ENCODE results near the gene TULP4. TPM values are rescaled to one million over a fixed set of nuclear protein-coding genes. Genes with fewer than 3 reads are reported as not detected.

The TULP4 gene
- total RNA-seq, 1 experiment from 2014 or later, result 52.8 TPM

- TF ChIP-seq MAX (CRISPR knock-in tag; IDR thresholded peaks at IDR 0.05) (no peak), FOXK1 (CRISPR knock-in tag; IDR thresholded peaks at IDR 0.05) (no peak)
Measured at GRCh38 chr6:158480989-158481388, 168.7 kb downstream of the TULP4 start (continued).

GRCh38 chr6:158481690-158482473, 169.6 kb downstream of the TULP4 start:
- H3K27ac Mint-ChIP-seq, result 0 out of 2 replicates have a peak overlapping the region, but pooled peaks have one; percentile 30
- ChIA-PET POLR2A (no interaction called here), CTCF (no interaction called here)
- H3K4me1 Mint-ChIP-seq, result no peaks in the 10 kb centered on the region
- peaks cover 30% of the 10 kb centered on the region for H3K36me3 Mint-ChIP-seq
- TF ChIP-seq EMX1 (CRISPR knock-in tag; IDR thresholded peaks at IDR 0.05) (no peak), SMAD3 (CRISPR knock-in tag; IDR thresholded peaks at IDR 0.05; ENCODE audit: borderline replicate concordance) (no peak), ZMAT4 (CRISPR knock-in tag; IDR thresholded peaks at IDR 0.05) (no peak), ZNF396 (CRISPR knock-in tag; IDR thresholded peaks at IDR 0.05; ENCODE audit: borderline replicate concordance) (no peak), ZNF138 (CRISPR knock-in tag; conservative IDR thresholded peaks at IDR 0.05) (no peak), HMGXB4 (CRISPR knock-in tag; IDR thresholded peaks at IDR 0.05) (no peak), IRF2 (CRISPR knock-in tag; IDR thresholded peaks at IDR 0.05; ENCODE audit: borderline replicate concordance, low read depth) (no peak), SOX15 (CRISPR knock-in tag; IDR thresholded peaks at IDR 0.05) (no peak), NFYB (CRISPR knock-in tag; conservative IDR thresholded peaks at IDR 0.05; ENCODE audit: low read depth) (no peak)
- TF ChIP-seq, protein P1, sequence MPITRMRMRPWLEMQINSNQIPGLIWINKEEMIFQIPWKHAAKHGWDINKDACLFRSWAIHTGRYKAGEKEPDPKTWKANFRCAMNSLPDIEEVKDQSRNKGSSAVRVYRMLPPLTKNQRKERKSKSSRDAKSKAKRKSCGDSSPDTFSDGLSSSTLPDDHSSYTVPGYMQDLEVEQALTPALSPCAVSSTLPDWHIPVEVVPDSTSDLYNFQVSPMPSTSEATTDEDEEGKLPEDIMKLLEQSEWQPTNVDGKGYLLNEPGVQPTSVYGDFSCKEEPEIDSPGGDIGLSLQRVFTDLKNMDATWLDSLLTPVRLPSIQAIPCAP (CRISPR knock-in tag; IDR thresholded peaks at IDR 0.05), result no peak
- TF ChIP-seq, protein P2, sequence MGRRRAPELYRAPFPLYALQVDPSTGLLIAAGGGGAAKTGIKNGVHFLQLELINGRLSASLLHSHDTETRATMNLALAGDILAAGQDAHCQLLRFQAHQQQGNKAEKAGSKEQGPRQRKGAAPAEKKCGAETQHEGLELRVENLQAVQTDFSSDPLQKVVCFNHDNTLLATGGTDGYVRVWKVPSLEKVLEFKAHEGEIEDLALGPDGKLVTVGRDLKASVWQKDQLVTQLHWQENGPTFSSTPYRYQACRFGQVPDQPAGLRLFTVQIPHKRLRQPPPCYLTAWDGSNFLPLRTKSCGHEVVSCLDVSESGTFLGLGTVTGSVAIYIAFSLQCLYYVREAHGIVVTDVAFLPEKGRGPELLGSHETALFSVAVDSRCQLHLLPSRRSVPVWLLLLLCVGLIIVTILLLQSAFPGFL (CRISPR knock-in tag; IDR thresholded peaks at IDR 0.05; ENCODE audit: borderline replicate concordance), result no peak
- TF ChIP-seq, protein P3, sequence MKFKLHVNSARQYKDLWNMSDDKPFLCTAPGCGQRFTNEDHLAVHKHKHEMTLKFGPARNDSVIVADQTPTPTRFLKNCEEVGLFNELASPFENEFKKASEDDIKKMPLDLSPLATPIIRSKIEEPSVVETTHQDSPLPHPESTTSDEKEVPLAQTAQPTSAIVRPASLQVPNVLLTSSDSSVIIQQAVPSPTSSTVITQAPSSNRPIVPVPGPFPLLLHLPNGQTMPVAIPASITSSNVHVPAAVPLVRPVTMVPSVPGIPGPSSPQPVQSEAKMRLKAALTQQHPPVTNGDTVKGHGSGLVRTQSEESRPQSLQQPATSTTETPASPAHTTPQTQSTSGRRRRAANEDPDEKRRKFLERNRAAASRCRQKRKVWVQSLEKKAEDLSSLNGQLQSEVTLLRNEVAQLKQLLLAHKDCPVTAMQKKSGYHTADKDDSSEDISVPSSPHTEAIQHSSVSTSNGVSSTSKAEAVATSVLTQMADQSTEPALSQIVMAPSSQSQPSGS (CRISPR knock-in tag; IDR thresholded peaks at IDR 0.05; ENCODE audit: borderline replicate concordance, low read depth), result no peak
- TF ChIP-seq, protein P4, sequence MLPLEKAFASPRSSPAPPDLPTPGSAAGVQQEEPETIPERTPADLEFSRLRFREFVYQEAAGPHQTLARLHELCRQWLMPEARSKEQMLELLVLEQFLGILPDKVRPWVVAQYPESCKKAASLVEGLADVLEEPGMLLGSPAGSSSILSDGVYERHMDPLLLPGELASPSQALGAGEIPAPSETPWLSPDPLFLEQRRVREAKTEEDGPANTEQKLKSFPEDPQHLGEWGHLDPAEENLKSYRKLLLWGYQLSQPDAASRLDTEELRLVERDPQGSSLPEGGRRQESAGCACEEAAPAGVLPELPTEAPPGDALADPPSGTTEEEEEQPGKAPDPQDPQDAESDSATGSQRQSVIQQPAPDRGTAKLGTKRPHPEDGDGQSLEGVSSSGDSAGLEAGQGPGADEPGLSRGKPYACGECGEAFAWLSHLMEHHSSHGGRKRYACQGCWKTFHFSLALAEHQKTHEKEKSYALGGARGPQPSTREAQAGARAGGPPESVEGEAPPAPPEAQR (CRISPR knock-in tag; IDR thresholded peaks at IDR 0.05), result no peak
- peaks cover 7% of the 10 kb centered on the region; the same call in 1 of the 2 replicates for H3K9me3 Mint-ChIP-seq
- ATAC-seq, result no peak
- no peaks in the 10 kb centered on the region for H3K27me3 Mint-ChIP-seq (ENCODE audit: low read depth)
- no peak overlapping the region for H3K4me3 Mint-ChIP-seq
- no peak for DNase-seq (ENCODE audit: low spot score)

GRCh38 chr6:158485431-158485830, 173.2 kb downstream of the TULP4 start:
- ChIA-PET POLR2A (no interaction called here), CTCF (no interaction called here)
- Mint-ChIP-seq H3K9me3 (no peaks in the 10 kb centered on the region), H3K27ac (no peak overlapping the region), H3K27me3 (ENCODE audit: low read depth) (no peaks in the 10 kb centered on the region), H3K36me3 (peaks cover 15% of the 10 kb centered on the region), H3K4me3 (no peak overlapping the region), H3K4me1 (no peaks in the 10 kb centered on the region)
- DNase-seq (ENCODE audit: low spot score), result no peak
- no peak for ATAC-seq
- TF ChIP-seq CREM (CRISPR knock-in tag; IDR thresholded peaks at IDR 0.05) (no peak), ESRRA (CRISPR knock-in tag; IDR thresholded peaks at IDR 0.05; ENCODE audit: borderline replicate concordance) (no peak), MYBL2 (CRISPR knock-in tag; IDR thresholded peaks at IDR 0.05) (no peak)
- TF ChIP-seq, protein P2 (CRISPR knock-in tag; IDR thresholded peaks at IDR 0.05; ENCODE audit: borderline replicate concordance), result no peak
- TF ChIP-seq, protein P5, sequence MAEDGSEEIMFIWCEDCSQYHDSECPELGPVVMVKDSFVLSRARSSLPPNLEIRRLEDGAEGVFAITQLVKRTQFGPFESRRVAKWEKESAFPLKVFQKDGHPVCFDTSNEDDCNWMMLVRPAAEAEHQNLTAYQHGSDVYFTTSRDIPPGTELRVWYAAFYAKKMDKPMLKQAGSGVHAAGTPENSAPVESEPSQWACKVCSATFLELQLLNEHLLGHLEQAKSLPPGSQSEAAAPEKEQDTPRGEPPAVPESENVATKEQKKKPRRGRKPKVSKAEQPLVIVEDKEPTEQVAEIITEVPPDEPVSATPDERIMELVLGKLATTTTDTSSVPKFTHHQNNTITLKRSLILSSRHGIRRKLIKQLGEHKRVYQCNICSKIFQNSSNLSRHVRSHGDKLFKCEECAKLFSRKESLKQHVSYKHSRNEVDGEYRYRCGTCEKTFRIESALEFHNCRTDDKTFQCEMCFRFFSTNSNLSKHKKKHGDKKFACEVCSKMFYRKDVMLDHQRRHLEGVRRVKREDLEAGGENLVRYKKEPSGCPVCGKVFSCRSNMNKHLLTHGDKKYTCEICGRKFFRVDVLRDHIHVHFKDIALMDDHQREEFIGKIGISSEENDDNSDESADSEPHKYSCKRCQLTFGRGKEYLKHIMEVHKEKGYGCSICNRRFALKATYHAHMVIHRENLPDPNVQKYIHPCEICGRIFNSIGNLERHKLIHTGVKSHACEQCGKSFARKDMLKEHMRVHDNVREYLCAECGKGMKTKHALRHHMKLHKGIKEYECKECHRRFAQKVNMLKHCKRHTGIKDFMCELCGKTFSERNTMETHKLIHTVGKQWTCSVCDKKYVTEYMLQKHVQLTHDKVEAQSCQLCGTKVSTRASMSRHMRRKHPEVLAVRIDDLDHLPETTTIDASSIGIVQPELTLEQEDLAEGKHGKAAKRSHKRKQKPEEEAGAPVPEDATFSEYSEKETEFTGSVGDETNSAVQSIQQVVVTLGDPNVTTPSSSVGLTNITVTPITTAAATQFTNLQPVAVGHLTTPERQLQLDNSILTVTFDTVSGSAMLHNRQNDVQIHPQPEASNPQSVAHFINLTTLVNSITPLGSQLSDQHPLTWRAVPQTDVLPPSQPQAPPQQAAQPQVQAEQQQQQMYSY (CRISPR knock-in tag; IDR thresholded peaks at IDR 0.05), result no peak
